Measurements from ENCODE around the gene KCNG4.

Gene KCNG4

DNA sequence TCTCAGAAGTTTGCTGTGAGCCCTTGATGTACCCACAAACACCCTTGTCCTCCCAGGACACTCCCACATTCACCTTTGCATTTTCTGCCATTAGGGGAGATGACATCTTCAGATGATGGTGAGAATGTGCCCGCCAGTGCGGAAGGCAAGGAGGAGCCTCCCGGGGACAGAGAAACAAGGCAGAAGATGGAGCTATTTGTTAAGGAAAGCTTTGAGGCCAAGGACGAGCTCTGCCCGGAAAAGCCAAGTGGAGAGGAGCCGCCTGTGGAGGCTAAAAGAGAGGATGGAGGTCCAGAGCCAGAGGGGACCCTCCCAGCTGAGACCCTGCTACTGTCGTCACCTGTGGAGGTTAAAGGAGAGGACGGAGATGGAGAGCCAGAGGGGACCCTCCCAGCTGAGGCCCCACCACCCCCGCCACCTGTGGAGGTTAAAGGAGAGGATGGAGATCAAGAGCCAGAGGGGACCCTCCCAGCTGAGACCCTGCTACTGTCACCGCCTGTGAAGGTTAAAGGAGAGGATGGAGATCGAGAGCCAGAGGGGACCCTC, 70.0 kb downstream of the KCNG4 start:
- no peak for TF ChIP-seq POLR2A (IDR thresholded peaks at IDR 0.05; ENCODE audit: low read depth, low read length)
- FAIRE-seq (no peak), DNase-seq (ENCODE audit: insufficient read length, low spot score) (no peak)
